NCI-H187 (cell line): ENCODE data around the gene KRT38.
A peak's percentile ranks its signal among the peaks of the same experiment; 100 is the strongest.
"Not testable (repeated sequence)": the region's sequence is repeated elsewhere in the genome, so short reads cannot be mapped to it uniquely, and the experiment has no call there.

Source experiments
- DNase-seq, 2 experiments: peaks; one replicate each; lab custom pipeline; 2025; lab: John Stamatoyannopoulos, UW

KRT38 gene

DNA sequence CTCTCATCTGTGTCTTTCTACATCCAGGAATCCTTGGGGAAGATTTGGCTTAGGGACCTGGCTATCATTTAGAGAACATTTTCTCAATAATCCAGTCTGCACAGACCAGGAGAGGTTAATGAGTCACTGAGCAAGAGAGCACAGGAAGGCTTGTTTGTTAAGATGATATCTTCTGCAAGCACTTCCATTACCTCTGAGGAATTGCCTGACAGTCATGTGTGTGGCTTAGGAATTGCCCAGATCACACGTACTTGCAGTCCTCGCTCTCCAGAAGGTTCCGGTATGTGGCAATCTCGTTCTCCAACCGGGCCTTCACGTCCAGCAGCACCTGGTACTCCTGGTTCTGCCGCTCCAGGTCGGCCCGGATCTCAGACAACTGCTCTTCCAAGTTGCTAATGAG is 19.7 kb downstream of the KRT38 start:
- DNase-seq = no peak

DNA sequence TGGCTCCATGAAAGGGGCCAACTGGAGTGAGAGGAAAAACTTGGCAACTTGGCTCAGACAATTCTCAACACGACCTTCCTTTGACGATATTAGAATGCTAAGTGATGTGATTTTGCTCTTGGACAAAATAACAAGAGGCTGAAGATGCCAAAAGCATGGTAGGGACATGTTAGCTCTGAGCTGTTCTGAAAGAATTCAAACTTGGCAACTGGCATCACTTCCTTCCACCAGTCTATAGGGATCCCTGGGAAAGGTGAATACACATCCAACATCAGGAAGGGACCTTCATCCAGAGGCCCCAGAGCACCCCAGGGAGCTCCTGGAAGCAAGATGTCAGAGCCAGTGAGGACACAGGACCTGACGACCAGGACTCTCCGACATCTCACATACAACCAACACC is 20.6 kb downstream of the KRT38 start:
- DNase-seq = no peak

DNA sequence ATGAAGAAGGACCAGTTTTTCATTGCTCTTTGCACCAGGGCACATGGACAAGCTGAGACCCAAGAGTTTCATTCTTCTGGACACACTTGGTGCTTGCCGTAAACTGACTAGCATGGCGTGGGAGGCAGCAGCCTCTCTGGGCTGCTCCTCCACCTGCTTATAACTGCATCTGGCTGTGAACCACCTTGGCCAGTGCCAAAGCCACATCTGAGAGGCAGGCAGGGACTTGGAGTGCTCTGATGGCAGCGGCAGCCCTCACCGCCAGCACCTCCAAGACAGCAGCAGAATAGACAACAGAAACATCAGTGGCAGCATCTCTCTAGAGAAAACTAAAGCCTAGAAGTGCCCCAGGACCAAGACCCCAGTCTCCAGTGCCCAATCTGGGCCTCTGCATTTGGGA is 21.1 kb downstream of the KRT38 start:
- DNase-seq = no peak

DNA sequence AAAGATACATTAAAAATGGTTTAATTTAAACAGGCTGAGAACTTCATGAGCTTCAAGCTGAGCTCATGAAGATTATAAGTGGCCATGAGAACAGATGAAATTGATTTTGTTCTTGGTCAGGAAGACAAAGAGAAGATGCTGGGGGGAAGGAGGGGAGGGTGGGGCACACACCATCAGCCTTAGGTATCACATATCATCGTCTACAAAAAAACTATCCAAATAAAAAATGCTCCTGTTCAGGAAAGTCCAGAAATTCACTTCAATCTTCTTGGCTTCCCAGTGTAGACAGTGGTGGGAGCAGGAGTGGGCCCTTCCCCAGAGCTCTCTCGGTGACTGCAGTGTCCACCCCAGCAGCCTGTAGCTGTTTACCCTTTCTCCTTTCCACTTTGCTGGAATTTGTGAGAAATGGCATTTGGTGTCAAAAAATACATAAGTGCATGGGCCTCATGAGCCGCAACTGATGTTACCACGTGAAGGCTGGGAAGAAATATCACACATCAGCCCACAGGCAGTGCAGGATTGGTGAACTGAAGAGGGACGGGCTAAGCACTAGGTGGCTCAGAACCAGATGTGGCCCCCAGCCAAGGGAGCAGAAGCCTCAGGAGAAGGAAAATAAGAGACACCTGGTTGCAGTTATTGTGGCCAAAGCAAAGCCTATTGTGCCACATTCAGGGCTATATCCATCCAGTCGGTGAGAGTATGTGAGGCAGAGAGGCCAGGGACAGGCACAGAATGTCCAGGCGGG is 22.5 kb downstream of the KRT38 start:
- no peak for DNase-seq

DNA sequence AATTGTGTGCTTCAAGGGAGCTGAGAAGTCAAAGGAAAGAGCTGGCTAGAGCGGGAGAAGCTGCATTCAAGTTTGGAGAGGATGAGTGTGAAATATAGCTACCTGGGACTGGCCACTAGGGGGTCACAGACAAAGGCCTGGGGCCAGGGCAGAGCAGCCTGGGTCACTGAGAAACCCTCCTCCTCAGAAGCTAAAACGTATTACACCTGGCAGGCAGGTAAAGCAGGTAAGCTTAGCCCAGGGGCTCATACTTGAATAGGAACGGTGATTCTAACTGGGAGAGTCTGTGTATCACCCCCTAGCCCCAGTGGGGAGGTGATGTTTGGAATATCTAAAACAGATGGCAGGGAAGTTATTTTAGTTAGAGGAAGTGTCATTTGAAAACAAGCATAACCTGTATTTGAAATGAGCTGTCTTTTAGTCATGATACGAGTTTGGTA is 23.2 kb downstream of the KRT38 start:
- DNase-seq = no peak

DNA sequence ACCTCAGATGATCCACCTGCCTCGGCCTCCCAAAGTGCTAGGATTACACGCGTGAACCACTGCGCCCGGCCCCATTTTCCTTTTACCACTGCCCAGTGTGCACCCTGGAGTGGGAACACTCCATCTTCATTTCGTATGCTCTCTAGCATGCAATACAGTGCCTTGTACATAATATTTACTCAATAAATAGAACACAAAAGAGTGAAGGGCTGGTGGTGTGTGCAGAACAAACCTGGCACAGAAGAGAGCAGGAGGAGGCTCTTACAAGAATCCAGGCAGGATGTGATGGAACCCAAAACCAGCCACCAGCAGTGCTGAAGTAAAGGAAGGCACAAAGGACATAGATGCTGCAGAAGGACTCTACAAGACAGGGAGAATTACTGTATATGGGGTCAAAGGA is 23.7 kb downstream of the KRT38 start:
- no peak for DNase-seq

DNA sequence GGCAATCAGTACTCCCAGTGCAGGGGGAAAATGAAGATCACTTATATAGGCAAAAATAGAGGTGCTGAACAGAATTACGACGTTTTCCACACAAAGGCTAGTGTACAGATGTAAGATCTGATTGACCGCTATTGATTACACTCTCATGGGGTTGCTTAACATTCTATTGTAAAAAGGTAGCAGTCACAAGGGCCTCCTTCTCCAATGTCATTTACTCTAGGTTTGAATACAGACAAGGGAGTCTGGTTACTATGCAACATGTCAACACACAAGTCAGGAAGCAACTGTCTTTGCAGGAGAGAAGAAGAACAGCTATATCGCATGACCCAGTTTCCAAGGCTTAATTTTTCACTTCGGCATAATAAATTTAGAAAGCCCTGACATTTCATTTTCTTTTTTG is 24.3 kb downstream of the KRT38 start:
- DNase-seq = no peak

DNA sequence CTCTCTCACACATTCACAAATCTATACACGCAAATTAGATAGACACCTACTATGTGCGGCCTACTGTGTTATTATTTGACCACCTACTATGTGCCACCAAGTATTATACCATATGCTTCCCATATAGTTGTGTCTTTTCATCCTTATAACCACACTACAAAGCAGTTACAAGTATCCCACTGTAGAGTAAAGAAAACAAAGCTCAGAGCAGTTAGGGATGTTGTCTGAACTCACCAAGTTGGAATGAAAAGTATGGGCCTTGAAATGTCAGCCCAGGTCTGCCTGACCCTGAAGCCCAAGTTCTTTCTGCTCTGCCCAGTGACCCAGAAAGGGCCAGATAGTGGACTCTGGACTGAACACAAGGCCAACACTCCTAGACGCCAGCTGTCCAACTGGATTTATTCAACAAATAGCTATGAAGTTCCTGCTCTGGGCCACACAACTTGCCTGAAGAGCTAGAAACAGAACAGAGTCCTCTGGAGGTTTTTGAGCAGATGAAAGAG is 24.9 kb downstream of the KRT38 start:
- no peak for DNase-seq

DNA sequence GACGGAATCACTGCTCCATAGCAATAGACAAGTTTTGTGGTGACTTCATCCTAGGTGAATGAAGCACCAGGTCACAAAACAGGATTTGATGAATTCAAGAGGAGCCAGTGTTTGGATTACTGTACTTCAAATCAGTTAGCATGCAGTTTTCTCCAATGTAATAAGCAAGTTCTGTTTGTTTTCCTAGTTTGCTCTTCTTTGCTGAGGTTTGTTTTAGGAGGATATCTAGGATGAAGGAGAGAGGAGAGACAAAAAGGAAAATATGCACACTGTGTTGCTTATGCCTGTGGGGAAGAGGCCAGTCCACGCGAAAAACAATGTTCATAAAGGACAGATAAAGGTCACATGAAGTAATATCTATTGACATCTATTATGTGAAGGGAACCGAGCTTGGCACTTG is 25.4 kb downstream of the KRT38 start:
- DNase-seq = no peak

DNA sequence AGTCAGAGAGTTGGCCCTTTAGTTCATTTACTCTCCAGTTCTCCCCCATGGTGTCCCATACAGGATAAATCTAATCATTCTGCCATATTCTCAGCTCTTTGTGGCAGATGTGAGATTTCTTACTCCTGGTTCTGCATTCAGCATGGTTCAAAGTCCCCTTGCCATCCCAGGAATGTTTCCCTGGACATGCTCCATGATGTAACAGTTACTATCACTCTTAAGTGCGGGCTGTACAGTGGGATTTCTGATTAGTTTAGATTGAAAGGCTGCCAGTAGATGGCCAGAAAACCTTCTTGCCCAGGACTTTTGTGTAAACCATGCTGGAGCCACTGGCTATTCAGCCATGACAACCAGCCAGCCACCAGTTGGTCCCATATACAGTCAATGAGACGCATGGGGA is 26.8 kb downstream of the KRT38 start:
- no peak for DNase-seq

DNA sequence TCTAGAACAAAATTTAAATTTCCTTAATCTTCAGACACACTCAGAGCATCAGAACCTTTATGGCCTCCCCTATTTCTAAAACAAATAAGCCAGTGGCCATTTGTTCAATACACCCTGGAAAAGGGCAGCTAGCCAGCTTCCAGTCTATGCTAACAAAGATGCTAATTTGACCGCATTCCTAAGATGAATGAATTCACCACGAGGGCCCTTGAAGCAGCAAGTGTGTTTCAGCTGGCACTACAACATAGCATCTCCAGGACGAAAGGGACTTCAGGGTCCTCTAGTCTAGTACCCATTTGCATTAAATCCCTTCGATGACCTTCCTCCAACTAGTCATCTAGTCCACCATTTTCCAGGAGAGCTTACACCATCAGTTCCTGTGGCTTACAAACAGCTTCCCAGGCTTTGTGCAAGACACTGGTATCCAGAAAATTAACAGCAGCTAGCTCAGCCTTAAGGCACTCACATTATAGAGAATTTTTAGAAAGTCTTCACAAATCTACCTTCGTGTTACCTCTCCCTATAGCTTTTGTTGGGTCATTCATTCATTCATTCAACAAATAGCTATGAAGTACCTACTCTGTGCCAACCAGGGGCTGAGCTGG is 27.3 kb downstream of the KRT38 start:
- DNase-seq = peak; percentile 10 to 33

DNA sequence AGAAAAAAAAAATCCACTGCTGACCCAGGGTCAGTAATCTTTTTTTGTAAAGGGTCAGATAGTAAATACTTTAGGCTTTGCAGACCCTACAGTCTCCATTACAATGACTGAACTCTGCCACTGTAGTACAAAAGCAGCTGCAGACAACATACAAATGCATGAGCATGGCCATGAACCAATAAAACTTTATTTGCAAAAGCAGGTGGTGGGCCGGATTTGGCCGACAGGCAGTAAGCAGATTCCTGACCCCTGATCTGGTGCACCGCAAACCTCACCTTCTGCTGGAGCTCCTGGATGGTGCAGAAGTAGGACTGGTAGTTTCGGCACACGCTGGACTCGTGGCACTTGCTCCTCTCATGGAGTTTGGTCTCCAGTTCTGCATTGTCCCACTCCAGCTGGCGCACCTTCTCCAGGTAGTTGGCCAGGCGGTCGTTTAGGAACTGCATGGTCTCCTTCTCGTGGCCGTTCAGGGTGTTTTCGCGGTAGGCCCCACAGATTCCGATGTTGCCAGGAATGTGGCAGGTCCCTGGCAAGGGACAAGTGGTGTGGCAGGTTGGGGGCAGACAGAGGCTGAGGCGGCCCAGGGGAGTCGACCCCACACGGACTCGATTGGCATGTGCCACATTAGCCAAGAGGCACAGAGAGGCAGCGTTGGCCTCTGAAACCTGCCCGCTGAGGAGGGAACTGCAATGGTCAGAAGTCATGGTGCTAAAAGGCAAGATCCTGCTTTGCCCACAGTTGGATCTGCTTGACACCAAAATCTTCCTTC is 29.5 kb downstream of the KRT38 start:
- no peak for DNase-seq

DNA sequence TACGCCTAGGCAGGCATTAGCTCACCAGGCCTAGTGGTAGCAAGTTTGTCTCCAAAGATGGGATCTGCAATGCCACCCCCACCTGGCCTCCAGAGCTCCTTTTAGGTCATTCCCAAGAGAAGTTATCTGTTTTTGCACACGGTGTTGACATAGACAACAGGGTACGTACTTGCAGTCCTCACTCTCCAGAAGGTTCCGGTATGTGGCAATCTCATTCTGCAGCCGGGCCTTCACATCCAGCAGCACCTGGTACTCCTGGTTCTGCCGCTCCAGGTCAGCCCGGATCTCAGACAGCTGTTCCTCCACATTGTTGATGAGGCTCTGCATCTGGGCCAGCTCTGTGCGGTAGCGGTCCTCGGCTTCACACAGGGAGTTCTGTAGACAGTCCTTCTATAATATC is 33.6 kb downstream of the KRT38 start:
- DNase-seq = no peak

DNA sequence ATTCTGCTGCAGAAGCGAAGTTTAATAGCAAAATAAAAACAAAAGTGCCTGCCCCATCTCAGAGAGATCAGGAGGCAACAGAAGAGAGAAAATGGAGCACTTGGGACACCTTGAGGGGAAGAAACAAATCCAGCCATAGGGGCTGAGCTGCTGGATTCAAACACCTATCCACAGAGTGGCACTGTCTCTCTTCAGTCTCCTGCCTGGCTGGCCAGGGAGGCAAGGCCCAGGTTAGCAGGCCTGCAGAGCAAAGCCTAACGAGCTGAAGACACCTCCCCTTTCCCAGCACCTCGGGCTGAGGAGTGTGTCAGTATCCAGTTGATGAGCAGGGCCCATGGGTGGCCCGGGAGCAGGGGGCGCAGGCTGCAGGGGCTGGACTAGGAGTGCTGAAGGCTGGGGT is 34.6 kb downstream of the KRT38 start:
- no peak for DNase-seq

DNA sequence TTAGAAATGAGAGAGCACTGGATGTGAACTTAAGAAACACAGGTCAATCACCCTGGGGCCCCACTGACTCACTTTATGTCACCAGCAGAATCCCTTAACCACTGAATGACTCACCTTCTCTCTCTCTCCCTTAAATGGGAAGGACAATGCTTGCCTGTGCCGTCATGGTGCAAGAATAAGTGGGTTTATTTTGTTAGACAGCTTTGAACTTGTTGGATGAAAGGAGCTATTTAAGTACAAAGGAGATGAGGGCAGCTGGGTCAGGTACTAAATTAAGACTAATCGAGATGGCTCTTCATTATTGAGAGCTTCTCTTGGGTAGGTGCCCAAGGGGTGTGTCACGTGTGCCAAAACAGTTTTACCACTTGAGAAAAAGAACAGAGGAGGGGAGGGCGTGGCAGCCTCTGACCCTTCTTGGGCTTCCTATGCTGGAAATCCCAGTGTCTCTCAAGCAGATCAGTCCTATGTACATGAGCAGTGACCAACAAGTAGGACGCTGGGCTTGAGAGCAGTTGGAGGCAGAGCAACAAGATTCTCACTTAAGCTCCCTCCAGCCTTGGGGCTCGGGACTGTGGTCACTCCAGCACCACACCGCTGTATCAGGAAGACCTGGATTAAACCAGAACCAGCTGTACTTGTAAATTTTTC is 36.6 kb downstream of the KRT38 start:
- DNase-seq = no peak

DNA sequence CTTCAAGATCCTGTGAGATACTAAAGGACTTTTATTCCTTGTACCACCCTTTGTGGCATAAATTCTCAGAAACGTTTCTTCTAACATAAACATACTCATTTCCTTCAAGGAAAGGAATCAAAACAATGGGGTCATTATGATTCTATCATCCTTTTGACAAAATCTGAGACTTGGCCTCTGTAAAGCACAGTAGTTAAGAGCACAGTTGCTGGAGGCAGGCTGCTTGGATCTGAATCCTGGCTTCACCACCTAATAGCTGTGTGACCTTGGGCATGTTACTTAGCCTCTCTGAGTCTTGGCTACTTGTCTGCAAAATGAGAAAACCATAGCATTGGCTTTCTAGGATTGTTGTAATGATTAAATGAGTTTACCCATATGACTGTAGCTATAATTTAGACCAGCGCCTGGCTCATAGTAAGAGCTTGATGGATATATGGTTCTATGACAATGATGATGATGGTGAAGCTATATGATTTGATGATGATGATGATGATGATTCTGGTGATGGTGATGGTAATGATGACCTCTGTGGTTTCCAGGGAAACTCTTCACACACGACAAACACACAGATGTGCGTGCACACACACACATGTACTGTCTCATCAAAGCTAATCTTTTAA is 37.3 kb downstream of the KRT38 start:
- no peak for DNase-seq

DNA sequence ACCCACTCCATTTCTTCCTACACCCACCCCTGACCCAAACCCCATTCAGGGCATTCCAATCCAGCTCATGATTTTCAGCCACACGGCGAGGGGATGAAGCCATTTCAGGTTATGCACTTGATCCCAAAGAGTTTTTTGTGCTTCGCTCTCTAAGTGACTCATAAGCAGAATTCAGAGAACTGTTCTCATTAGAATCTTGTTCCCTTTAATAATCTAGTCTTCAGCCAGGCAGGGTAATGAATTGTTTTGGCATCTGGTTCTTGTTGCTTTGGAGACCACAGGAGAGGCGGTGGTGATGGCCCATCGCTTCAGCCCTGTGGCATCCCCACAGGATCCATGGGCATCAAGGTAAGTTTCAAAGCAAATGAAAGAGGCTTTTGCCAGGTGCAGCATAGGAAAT is 38.6 kb downstream of the KRT38 start:
- no peak for DNase-seq

DNA sequence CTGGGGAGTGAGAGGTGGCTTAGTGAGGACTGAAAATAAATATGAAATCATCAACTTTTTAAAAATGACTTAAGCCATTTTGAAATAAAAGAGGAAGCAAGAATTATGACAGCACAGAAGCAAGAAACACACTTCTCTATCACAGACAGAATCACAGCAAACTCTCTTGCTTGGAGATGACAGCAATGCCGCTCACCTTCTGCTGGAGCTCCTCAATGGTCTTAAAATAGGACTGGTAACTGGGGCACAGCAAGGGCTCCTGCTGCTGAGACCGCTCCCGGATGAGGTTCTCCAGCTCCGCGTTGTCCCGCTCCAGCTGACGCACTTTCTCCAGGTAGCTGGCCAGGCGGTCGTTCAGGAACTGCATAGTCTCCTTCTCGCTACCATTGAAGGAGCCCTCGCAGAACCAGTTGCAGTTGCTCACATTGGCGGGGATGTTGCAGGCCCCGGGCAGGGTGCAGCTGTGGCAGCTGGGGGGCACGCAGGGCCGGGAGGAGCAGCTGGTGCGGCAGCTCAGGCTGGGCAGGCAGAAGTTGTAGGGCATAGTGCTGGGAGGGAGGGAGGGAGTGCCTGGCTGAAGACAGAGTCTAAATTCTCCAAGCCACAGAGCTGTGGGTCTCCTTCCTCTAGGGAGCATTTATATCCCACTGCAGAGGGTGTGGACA is 43.7 kb downstream of the KRT38 start, which contains the start of gene KRT31:
KRT31 (minus strand) TSS at position 613 of the 665 bp plus-strand sequence; CDS start at position 544, 69 bp downstream.
- no peak for DNase-seq

DNA sequence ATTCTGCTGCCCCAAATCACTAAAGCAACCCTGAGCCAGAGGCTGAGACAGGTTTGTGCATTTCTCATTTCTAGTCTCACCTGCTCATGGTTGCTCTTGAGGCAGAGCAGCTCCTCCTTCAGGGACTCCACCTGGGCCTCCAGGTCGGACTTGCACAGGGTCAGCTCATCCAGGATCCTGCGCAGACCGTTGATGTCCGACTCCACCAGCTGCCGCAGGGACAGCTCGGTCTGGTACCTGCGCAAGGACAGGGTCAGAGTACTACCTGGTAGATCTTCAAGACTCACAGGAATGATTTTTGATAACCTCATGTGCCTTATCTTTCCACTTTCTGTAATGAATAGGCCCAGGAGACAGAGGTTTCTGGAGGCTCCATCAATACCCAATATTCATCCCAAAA is 44.4 kb downstream of the KRT38 start:
- no peak for DNase-seq

DNA sequence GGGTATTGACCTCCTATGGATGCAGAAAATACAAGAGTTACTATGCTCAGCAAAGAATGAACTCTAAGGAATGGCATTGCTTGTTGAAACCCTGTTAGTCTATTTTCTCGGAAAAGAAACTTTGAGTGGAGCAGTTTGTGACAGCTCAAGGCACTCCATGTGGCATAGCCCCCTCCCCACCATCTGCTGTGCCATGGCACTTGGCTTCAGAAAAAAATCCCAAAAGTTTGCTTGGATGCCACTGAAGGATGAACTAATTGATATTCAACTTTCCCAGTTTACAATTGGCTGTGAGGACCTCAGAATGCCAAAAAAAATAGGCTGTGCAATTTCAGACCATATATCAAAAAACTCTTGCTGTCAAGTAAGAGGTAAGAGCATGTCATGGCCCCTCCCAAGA is 45.2 kb downstream of the KRT38 start:
- DNase-seq = no peak

DNA sequence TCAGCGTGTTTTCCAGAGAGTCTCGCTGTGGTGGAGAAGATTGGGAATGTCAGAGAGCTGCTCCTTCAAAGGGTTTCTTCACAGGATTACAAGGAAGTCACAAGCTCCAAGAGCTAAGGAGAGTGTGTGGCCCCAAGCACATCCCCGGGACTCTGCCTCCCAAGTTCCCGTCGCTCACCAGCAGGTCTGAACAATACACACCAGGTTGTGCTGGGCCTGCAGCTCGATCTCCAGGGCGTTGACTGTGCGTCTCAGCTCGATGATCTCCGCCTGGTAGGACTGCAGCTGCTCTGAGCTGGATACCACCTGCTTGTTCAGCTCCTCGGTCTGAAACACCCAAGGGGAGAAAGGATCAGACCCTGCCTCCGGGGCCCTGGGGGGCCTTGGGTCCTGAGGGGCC is 45.7 kb downstream of the KRT38 start:
- DNase-seq = not testable (repeated sequence)
